HuH-7.5 (cell line): ENCODE results near the gene CD3E.
"Not testable (repeated sequence)": the region's sequence is repeated elsewhere in the genome, so short reads cannot be mapped to it uniquely, and the experiment has no call there.

Source experiments
- DNase-seq: peaks from one replicate; pipeline ENCODE4 v3.0.0; 2011; ENCODE audit warnings: low spot score

CD3E gene

GRCh38 chr11:118290923-118291322 lies 13.6 kb upstream of the CD3E start:
- DNase-seq, result peak; percentile 29

DNA sequence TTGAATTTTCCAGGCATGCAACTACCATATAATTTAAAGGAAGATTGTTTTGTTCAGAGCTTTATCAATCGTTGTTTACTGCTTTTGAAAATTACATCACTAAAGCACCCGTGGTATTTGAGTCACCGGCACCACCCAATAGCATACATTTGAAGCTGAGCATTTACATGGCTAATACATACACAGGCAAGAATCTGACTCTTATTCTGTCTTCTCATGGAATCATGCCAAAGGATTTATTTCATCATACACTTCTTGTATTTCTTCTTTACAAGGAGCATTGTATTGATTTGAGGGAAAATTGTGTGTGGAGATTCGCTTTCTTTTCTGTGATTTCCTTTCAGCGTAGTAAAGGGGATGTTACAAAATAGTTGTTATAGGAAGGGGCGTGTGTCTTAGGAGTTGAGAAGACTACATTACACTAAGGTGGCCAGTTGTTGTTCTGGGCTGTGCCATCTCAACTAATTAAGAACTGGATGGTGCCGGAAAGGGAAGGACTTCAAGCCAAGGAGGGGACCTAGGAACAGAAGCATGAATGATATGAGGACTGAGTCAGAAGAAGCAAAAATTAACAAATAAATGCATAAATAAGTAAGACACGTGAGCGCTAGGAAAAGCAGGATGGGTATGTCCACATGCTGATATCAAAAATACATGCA lies 12.9 kb upstream of the CD3E start:
- DNase-seq, result no peak

DNA sequence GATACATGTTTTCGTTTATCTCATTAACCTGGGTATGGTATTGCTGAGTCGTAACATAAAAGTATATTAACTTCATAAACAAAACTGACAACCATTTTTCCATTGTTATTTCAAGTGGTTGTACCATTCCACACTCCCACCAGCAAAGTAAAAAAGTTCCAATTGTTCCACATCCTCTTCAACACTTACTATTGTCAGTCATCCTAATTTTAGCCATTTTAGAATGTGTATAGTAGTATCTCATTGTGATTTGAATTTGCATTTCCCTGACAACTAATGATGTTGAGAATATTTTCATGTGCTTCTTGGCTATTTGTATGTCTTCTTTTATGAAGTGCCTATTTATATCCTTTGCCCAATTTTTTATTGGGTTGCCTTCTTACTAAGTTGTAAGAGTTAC lies 10.5 kb upstream of the CD3E start:
- DNase-seq, result no peak

- no peak for DNase-seq
These were observed 9.3 kb upstream of the CD3E start for GRCh38 chr11:118295199-118295598.

DNA sequence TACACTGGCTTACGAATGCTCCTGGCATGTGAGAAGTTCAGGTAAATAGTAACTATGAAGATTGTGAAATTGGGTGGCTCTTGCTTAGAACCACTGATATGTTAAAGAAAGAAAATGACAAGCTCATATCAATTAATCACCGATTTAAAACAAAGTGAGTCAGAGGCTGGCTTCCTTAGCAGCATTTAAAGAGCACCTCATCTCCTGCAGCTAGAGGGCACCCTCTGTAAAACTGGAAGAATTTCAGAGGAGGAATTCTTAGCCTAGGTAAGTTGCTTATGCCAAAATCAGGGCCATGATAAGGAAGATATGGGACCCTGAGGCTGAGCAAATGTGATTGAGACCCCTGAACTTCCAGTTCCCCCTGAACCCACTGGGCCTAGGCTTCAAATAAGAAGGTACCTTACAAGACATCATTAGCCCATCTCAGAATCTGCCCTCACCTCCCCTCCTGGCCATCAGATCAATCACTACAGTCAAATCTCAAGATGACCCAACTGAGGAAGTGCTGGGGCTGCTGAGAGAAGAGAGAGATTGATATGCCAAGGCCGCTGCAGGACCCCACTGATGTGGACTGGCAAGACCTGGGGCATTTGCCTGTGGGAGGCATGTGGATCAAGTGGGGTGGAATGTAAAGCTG lies 8.6 kb upstream of the CD3E start:
- no peak for DNase-seq

- no peak for DNase-seq
These were observed 2.8 kb upstream of the CD3E start for GRCh38 chr11:118301600-118302195.

- DNase-seq, result no peak
These were observed 333 bp upstream of the CD3E start for GRCh38 chr11:118304227-118304567.

DNA sequence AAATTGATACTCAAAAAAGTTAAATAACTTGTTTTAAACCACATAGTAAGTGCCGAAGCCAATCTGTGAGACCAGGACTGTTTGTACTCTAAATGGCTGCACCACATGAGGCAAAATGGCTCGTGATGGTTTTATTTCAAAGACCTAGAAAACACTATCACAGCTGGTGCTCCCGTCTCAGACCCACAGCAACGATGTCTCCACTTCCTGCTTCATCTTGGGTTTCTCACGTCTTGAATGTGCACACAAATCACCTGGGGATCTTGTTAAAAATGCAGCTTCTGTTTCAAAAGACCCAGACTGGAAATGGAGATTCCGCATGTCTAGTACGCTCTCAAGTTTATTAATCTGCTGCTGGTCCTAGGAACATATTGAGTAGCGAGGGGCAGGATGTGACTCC lies 1.2 kb downstream of the CD3E start:
- DNase-seq, result no peak

DNA sequence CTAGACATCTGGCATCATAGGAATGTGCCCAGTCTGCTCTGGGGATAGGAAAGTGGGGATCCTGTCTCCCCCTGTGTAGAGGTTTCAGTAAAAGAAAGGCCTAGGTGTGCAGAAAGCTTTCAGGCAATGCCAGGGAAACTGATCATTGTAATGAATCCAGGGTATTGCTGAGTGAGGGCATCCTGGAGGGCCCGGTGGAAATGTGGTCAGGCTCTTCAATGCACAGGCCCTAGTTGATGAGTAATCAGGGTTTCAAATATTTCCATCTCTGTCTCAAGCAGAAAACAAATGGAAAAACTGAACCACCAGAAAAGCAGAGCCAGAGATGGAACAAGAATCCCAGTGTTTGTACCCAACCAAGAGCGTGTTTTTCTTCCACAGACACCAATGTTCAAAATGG lies 2.0 kb downstream of the CD3E start:
- DNase-seq, result no peak

GRCh38 chr11:118308995-118309528 lies 4.5 kb downstream of the CD3E start:
- DNase-seq, result not testable (repeated sequence)

DNA sequence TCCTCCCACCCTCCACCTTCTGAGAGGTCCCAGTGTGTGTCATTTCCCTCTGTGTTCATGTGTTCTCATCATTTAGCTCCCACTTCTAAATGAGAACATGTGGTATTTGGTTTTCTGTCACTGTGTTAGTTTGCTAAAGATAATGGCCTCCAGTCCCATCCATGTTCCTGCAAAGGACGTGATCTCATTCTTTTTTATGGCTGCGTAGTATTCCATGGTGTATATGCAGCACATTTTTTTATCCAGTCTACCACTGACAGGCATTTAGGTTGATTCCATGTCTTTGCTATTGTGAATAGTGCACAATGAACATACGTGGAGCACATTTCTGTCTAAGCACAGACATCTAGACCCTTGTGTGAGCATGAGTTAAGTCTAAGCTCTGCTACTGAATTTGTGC lies 5.7 kb downstream of the CD3E start:
- DNase-seq, result no peak

DNA sequence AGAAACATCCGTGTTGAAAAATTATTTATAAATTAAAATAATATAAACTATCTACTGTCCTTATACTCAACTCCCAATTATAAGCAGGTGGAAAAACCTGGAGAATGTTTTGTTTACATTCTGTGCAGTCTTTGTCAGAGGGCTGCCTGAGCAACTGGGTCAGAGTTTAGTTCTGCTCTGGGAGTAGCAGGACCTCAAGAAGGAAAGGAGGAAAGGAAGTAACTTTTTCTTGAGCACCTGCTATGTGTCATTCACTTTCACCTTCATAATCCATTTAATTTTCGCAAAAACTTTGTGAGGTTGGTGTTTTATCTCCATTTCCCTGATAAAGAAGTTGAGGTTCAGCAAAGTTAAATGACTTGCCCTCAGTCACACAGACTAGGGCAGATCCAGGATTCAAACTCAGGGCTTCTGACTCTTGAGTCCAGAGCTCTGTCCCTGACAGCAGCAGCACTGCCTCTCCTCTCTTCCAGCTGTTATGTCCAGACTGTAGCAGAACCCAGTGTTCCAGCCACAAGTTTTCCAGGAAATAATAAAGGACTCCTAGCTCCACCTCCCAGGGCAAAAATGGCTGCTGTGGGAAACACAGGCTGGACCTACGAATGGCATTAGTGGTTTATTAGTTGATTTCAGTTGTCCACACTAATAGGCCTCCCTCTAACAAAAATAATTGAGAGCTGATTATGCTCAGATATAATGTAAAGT lies 6.4 kb downstream of the CD3E start:
- no peak for DNase-seq

- DNase-seq, result no peak
These were observed 7.0 kb downstream of the CD3E start for GRCh38 chr11:118311518-118311917.

DNA sequence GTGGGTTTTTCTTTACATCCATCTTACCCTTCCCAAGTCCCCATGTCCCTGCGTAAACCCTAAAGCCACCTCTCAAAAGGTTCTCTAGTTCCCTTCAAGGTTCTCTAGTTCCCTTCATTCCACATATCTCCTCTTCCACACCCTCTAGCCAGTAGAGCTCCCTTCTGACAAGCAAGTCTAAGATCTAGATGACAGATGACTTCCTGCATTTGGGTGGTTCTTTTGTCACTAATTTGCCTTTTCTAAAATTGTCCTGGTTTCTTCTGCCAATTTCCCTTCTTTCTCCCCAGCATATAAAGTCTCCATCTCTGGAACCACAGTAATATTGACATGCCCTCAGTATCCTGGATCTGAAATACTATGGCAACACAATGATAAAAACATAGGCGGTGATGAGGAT lies 7.8 kb downstream of the CD3E start:
- DNase-seq, result no peak

DNA sequence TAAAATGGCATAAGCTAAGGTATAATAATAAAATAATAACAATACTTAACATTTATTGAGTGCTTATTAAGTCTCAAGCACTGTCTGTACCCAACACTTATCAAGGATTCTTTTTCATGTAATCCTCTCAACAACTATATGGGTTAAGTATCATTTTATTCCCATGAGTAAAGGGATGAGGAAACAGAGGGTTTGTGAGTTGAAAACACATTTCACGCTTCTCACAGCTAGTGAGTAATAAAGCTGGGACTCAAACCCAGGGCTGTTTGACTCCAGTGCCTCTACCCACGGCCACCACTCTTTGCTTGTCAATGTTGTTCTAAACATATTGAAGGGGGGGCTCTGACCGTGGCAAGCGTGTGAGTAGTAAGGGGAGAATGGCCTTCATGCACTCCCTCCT lies 8.7 kb downstream of the CD3E start:
- no peak for DNase-seq

DNA sequence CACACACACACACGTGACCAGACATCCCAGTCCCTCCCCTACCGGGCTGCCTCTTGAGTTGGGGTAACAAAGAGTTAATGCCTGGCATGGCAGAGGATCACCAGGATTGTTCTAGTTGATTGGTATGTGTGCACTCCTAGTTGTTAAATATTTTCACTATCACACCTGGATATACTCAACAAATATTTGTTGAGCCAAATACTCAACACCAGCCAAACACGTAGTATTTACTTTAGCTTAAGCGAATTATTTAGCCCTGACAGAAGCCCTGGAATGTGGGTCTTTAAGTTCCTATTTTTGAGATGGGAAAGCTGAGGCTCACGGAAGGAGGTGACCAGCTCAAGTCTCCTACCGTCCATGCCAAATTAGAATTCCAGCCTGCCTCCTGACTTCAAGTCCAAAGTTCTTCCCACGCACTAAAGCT lies 10.5 kb downstream of the CD3E start:
- DNase-seq, result no peak

- DNase-seq, result no peak
These were observed 13.6 kb downstream of the CD3E start for GRCh38 chr11:118318124-118318523.

DNA sequence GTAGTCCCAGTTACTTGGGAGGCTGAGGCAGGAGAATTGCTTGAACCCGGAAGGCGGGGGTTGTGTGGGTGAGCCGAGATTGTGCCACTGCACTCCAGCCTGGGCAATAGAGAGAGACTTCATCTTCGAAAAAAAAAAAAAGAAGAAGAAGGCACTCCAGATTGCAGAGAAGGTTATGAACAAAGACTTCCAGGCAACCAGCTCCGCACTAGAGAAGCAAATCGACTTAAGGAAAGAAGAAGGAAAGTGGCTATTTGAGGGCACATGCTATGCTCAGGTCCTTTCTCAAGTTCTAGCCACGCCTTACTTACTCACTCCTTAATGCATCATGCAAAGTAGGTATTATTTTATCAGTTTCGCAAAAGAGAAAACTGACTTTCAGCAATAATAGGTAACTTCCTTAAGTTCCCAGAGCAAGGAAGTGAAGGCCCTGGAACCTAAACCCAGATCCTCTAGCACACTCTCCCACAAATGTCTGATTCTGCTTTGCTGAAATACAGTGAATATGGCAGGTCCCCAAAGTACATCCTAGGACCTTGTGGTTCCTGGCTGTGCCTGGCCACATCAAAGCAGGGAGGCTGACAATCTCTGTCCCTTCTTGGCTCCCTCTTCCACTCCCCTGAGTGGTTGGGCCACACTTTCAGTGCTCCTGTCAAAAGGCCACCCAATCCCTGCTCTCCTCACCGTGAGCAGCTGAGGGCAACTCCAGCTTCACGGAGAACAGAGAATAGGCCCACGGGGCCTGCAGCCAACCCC lies 14.2 kb downstream of the CD3E start:
- DNase-seq, result no peak

DNA sequence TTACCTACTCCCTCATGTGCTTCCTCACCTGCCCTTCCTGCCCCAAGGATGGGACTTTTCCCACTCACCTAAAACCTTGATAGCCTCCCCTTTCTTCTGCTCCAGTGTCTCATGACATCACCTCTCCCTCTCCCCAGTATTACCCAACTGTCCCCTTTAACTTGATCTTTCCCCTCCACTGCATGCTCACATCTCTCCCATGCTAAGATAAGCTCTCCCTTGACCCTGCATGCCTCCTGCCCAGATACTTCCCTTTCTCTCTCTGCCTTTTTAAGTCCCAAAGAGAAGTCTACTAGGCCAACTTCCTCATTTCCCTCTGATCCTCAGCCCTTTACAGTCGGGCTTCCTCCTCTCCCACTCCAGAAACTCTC lies 14.8 kb downstream of the CD3E start:
- DNase-seq, result no peak

GRCh38 chr11:118320515-118320914 lies 16.0 kb downstream of the CD3E start:
- DNase-seq, result no peak

DNA sequence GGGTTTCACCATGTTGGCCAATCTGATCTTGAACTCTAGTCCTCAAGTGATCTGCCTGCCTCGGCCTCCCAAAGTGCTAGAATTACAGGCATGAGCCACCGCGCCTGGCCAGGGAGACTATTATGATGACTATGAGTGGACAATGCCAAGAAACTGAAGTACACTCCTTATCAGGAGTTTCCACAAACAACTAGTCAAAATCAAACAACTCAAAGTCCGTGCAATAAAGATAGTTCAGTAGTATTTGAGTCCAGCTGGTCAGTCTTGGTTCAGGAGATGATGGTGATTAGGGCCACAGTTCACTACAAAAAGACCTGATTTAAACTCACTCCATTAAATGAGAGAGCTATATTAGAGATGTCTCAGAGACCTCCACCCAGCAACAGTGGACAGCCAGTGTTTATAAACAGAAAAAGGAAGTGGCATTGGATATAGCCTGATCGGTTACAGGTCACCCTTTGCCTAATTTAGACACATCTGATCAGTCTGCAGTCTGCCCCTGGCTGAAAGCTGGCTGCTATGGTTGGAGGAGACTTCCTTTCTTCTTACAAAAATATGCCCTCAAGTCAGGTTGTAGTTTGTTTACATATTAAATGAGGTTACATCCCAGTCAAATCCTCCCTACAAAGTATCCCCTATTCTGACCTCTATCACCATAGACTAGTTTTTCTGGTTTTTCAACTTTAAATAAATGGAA lies 17.0 kb downstream of the CD3E start:
- peak; percentile 47 for DNase-seq

DNA sequence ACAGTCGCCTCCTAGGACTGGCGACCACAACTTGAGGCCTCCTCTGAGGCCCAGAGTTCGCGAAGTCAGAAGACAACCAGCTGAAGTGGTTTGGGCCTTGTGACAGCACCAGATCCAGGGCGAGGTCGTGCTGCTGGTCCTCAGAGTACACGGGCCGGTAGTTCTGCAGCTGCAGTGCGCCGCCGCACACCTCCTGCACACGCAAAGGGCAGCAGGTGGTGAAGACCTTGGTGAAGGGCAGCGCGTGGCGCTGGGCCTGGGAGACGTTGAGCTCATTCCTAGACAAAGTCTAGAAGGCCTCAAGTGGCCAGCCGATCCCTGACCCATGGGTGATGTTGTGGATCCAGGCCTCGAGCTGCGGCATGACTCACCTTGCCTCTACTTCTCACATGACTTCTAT lies 18.2 kb downstream of the CD3E start:
- no peak for DNase-seq
